HK-2 (cell line): Measurements from ENCODE around the gene RAB43.
"Not testable (repeated sequence)": the region's sequence is repeated elsewhere in the genome, so short reads cannot be mapped to it uniquely, and the experiment has no call there.

Source experiments
- DNase-seq: peaks from one replicate; pipeline ENCODE4 v3.0.0-alpha.2; 2018; ENCODE audit not compliant: unreplicated experiment

Gene RAB43

GRCh38 chr3:129095285-129095684, 26.3 kb downstream of the RAB43 start:
- no peak for DNase-seq

- DNase-seq, result not testable (repeated sequence)
These were observed 33.3 kb downstream of the RAB43 start for GRCh38 chr3:129088312-129088711.

- not testable (repeated sequence) for DNase-seq
These were observed 33.7 kb downstream of the RAB43 start for GRCh38 chr3:129087904-129088303.

GRCh38 chr3:129087138-129087702, 34.4 kb downstream of the RAB43 start:
- DNase-seq, result no peak

GRCh38 chr3:129085818-129086217, 35.8 kb downstream of the RAB43 start:
- no peak for DNase-seq

GRCh38 chr3:129085165-129085715, 36.4 kb downstream of the RAB43 start:
- DNase-seq, result no peak

- DNase-seq, result no peak
These were observed 37.1 kb downstream of the RAB43 start for GRCh38 chr3:129084501-129084900.

- no peak for DNase-seq
These were observed 39.6 kb downstream of the RAB43 start for GRCh38 chr3:129082026-129082425.

- DNase-seq, result no peak
These were observed 40.1 kb downstream of the RAB43 start for GRCh38 chr3:129081503-129081902.

GRCh38 chr3:129078510-129078909, 43.1 kb downstream of the RAB43 start:
- no peak for DNase-seq

GRCh38 chr3:129077222-129077621, 44.4 kb downstream of the RAB43 start:
- DNase-seq, result no peak

GRCh38 chr3:129070086-129070885, 51.3 kb downstream of the RAB43 start:
- no peak for DNase-seq

GRCh38 chr3:129069313-129070085, 52.1 kb downstream of the RAB43 start:
- not testable (repeated sequence) for DNase-seq

GRCh38 chr3:129068291-129068886, 53.2 kb downstream of the RAB43 start:
- no peak for DNase-seq

GRCh38 chr3:129067719-129068118, 53.9 kb downstream of the RAB43 start:
- not testable (repeated sequence) for DNase-seq

GRCh38 chr3:129065720-129066073, 55.9 kb downstream of the RAB43 start:
- DNase-seq, result no peak

- no peak for DNase-seq
These were observed 56.4 kb downstream of the RAB43 start for GRCh38 chr3:129065016-129065719.

- no peak for DNase-seq
These were observed 57.6 kb downstream of the RAB43 start for GRCh38 chr3:129063841-129064482.

- no peak for DNase-seq
These were observed 58.4 kb downstream of the RAB43 start for GRCh38 chr3:129063091-129063640.
